A549 (cell line): Measurements from ENCODE around the gene TTC39B. TPM values are rescaled to one million over a fixed set of nuclear protein-coding genes. Genes with fewer than 3 reads are reported as not detected.

Experiments used
- ATAC-seq, 2 experiments: fragments of 200-7000 bp in 1 of 2; fragments of >200 bp in 1 of 2; cut with Nextera tagmentation in 1 of 2; cut with Tn5 transposase in 1 of 2; 3 replicates each; pipeline versions ENCODE4 v1.8.0 to v1.9.1; 2018 to 2020; ENCODE audit warnings: mild to moderate bottlenecking in 1 of 2, moderate library complexity in 1 of 2
- CTCF ChIA-PET: fragments of 300-600 bp; sonication (Branson Sonifier 250); formaldehyde crosslinking; extraction: SDS; loops from one replicate; lab custom pipeline; 2021; ENCODE audit warnings: antibody characterized with exemption, inconsistent platforms; lab: Yijun Ruan, JAX
- POLR2A ChIA-PET: fragments of 350-600 bp; formaldehyde crosslinking; extraction: SDS; loops from one replicate; lab custom pipeline; 2021; ENCODE audit warnings: antibody characterized with exemption, inconsistent platforms; lab: Yijun Ruan, JAX
- DNase-seq, 2 experiments: peaks; one replicate each; pipeline versions ENCODE4 v3.0.0 to v3.0.0-alpha.2; 2011 to 2016; ENCODE audit warnings: low read depth in 1 of 2, low spot score in 1 of 2
- FAIRE-seq: peaks from 2 replicates; lab custom pipeline; 2011; peaks lifted over from hg19 to GRCh38; lab: Jason Lieb, UNC
- H3K27ac ChIP-seq, 2 experiments: fragments of >200 bp; sonication (Bioruptor Twin); formaldehyde crosslinking; 3 replicates each; pipeline ENCODE4 v1.5.1; 2016 to 2017
- H3K4me1 ChIP-seq: fragments of >200 bp; sonication (Bioruptor Twin); formaldehyde crosslinking; 3 replicates; pipeline ENCODE4 v1.6.1; 2016
- H3K4me2 ChIP-seq: fragments of >200 bp; sonication (Bioruptor Twin); formaldehyde crosslinking; 3 replicates; pipeline ENCODE4 v1.6.1; 2016
- H3K4me3 ChIP-seq: fragments of >200 bp; sonication (Bioruptor Twin); formaldehyde crosslinking; 3 replicates; pipeline ENCODE4 v1.5.1; 2016
- H3K9me3 ChIP-seq: fragments of >200 bp; sonication (Bioruptor Twin); formaldehyde crosslinking; 3 replicates; pipeline ENCODE4 v1.6.1; 2016
- CEBPB ChIP-seq, 2 experiments: fragments of >200 bp in 1 of 2; sonication (Bioruptor Twin) in 1 of 2; formaldehyde crosslinking in 1 of 2; IDR thresholded peaks; 2 replicates each; pipeline ENCODE4 v1.6.1; 2012 to 2016
- CHD2 ChIP-seq: fragments of 150-350 bp; IDR thresholded peaks from 2 replicates; pipeline ENCODE4 v1.6.1; 2014; ENCODE audit warnings: low read length; ENCODE audit not compliant: partially characterized antibody
- CHD4 ChIP-seq: fragments of 200-600 bp; sonication (generic); IDR thresholded peaks from 2 replicates; pipeline ENCODE4 v1.6.1; 2016; ENCODE audit warnings: antibody characterized with exemption, mild to moderate bottlenecking, borderline replicate concordance
- EHF ChIP-seq: fragments of 250-450 bp; sonication (Bioruptor Pico); IDR thresholded peaks from 2 replicates; pipeline ENCODE4 v1.5.0; 2020; ENCODE audit warnings: mild to moderate bottlenecking
- EHMT2 ChIP-seq: fragments of 200-600 bp; sonication (generic); IDR thresholded peaks from 2 replicates; pipeline ENCODE4 v1.6.1; 2016; ENCODE audit warnings: antibody characterized with exemption, low read depth, mild to moderate bottlenecking, moderate library complexity
- FOXS1 ChIP-seq: fragments of 250-450 bp; sonication (Bioruptor Pico); IDR thresholded peaks from 2 replicates; pipeline ENCODE4 v1.5.0; 2020; ENCODE audit warnings: mild to moderate bottlenecking, moderate library complexity
- HOXA7 ChIP-seq: fragments of 250-450 bp; sonication (Bioruptor Pico); IDR thresholded peaks from 2 replicates; pipeline ENCODE4 v1.5.0; 2020; ENCODE audit warnings: mild to moderate bottlenecking, moderate library complexity
- HOXB13 ChIP-seq: fragments of 250-450 bp; sonication (Bioruptor Pico); IDR thresholded peaks from 2 replicates; pipeline ENCODE4 v1.5.0; 2020; ENCODE audit warnings: low read depth, mild to moderate bottlenecking, moderate library complexity
- KDM1A ChIP-seq: fragments of 200-600 bp; sonication (generic); IDR thresholded peaks from 2 replicates; pipeline ENCODE4 v1.6.1; 2016; ENCODE audit warnings: low read depth, mild to moderate bottlenecking
- MAFK ChIP-seq: fragments of 450-650 bp; IDR thresholded peaks from 2 replicates; pipeline ENCODE4 v1.6.1; 2014; ENCODE audit not compliant: partially characterized antibody
- NPAS2 ChIP-seq: fragments of 250-450 bp; sonication (Bioruptor Pico); IDR thresholded peaks from 2 replicates; pipeline ENCODE4 v1.8.0; 2022; ENCODE audit warnings: mild to moderate bottlenecking, moderate library complexity, borderline replicate concordance
- RAD21 ChIP-seq, 2 experiments: fragments of >200 bp in 1 of 2; sonication (Bioruptor Twin) in 1 of 2; formaldehyde crosslinking in 1 of 2; IDR thresholded peaks in 1 of 2; conservative IDR thresholded peaks in 1 of 2; 2 replicates in 1 of 2; 3 replicates in 1 of 2; pipeline ENCODE4 v1.6.1; 2012 to 2018; ENCODE audit warnings: inconsistent platforms in 1 of 2
- RCOR1 ChIP-seq: fragments of 150-350 bp; IDR thresholded peaks from 2 replicates; pipeline ENCODE4 v1.6.1; 2014; ENCODE audit warnings: antibody characterized with exemption, low read length, low read depth
- SMC3 ChIP-seq: fragments of >200 bp; sonication (Bioruptor Twin); formaldehyde crosslinking; IDR thresholded peaks from 3 replicates; pipeline ENCODE4 v1.6.1; 2018; ENCODE audit warnings: inconsistent platforms
- SREBF2 ChIP-seq: fragments of 450-650 bp; IDR thresholded peaks from 2 replicates; pipeline ENCODE4 v1.6.1; 2014; ENCODE audit warnings: mild to moderate bottlenecking, moderate library complexity
- TFCP2L1 ChIP-seq: fragments of 250-450 bp; sonication (Bioruptor Pico); IDR thresholded peaks from 2 replicates; pipeline ENCODE4 v1.5.0; 2021; ENCODE audit warnings: mild to moderate bottlenecking
- ZFP36 ChIP-seq: fragments of 450-650 bp; IDR thresholded peaks from 2 replicates; pipeline ENCODE4 v1.6.1; 2014; ENCODE audit warnings: borderline replicate concordance; ENCODE audit not compliant: partially characterized antibody
- ZNF302 ChIP-seq: fragments of 250-450 bp; sonication (Bioruptor Pico); IDR thresholded peaks from 2 replicates; pipeline ENCODE4 v1.9.0; 2021; ENCODE audit warnings: inconsistent platforms, mild to moderate bottlenecking, moderate library complexity
- ZSCAN20 ChIP-seq: fragments of 250-450 bp; sonication (Bioruptor Pico); IDR thresholded peaks from 2 replicates; pipeline ENCODE4 v1.8.0; 2022; ENCODE audit warnings: mild to moderate bottlenecking, moderate library complexity
- WGBS: methylation state at CpG from one replicate; pipeline ENCODE4 v1.1.6; 2017; ENCODE audit errors: missing lambda C conversion rate; 5-methylcytosine and 5-hydroxymethylcytosine counted together
- polyA plus RNA-seq, 4 experiments: library from polyadenylated mRNA; depleted of rRNA in 3 of 4; stranded (reverse); fragments of >200 nt; fragmentation: RNase III in 1 of 4; extraction: RNeasy Plus Mini Kit Qiagen cat#74134 plus additional on column Dnase treatment in 1 of 4; gene quantifications; 2 replicates in 3 of 4; 3 replicates in 1 of 4; pipeline ENCODE4 v1.2.3, GENCODE V29; 2011 to 2017
- TF ChIP-seq, protein P1 (sequence below): fragments of >200 bp; sonication (Bioruptor Twin); formaldehyde crosslinking; IDR thresholded peaks from 3 replicates; pipeline ENCODE4 v1.5.1; 2016
- TF ChIP-seq, protein P2 (sequence below): fragments of 250-450 bp; sonication (Bioruptor Pico); IDR thresholded peaks from 2 replicates; pipeline ENCODE4 v1.5.0; 2020; ENCODE audit warnings: low read depth, mild to moderate bottlenecking, moderate library complexity
- TF ChIP-seq, protein P3 (sequence below): fragments of >200 bp; sonication (Bioruptor Twin); formaldehyde crosslinking; IDR thresholded peaks from 2 replicates; pipeline ENCODE4 v1.6.1; 2016
- TF ChIP-seq, protein P4 (sequence below): fragments of 200-600 bp; sonication (generic); IDR thresholded peaks from 2 replicates; pipeline ENCODE4 v1.6.1; 2016; ENCODE audit warnings: antibody characterized with exemption, mild to moderate bottlenecking, moderate library complexity

Gene TTC39B
- polyA plus RNA-seq, 2 of the 4 experiments (the other 2 are of a cell fraction) = 0.94 to 4.4 TPM

DNA sequence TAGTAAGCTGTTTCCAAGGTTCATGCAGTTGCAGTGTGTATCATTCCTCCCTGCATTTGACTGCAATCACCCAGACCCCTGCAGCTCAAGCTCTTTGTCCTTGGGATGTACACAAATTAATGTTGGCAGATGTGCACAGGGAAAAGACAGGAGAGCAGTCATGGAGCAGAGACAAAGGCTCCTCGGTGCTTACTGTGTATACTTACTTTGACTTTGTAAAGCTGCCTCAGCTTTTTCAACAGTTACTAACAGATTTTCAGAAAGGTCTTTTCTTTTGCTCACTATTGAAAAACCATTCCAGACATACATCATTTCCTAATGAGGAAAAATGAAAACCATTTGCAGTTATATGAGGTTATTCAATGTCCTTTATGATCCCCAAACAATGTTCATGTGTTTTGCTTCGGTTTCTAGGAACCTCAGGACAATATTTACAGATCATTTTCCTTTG is 124.9 kb downstream of the TTC39B start:
- ChIA-PET CTCF (no interaction called here), POLR2A (no interaction called here)
- Histone ChIP-seq H3K4me1 (no peaks in the 10 kb centered on the region), H3K4me3 (no peak overlapping the region), H3K9me3 (no peaks in the 10 kb centered on the region), H3K4me2 (no peak overlapping the region), H3K27ac (no peak overlapping the region)
- FAIRE-seq = no peak
- 39% methylated on average over 2 of the region's 2 CpGs for WGBS
- ATAC-seq = no peak
- TF ChIP-seq NPAS2 = no peak
- no peak for TF ChIP-seq ZSCAN20 (CRISPR knock-in tag)
- TF ChIP-seq TFCP2L1 (CRISPR knock-in tag) = no peak
- no peak for TF ChIP-seq ZFP36
- TF ChIP-seq SREBF2 = no peak
- TF ChIP-seq, protein P1, sequence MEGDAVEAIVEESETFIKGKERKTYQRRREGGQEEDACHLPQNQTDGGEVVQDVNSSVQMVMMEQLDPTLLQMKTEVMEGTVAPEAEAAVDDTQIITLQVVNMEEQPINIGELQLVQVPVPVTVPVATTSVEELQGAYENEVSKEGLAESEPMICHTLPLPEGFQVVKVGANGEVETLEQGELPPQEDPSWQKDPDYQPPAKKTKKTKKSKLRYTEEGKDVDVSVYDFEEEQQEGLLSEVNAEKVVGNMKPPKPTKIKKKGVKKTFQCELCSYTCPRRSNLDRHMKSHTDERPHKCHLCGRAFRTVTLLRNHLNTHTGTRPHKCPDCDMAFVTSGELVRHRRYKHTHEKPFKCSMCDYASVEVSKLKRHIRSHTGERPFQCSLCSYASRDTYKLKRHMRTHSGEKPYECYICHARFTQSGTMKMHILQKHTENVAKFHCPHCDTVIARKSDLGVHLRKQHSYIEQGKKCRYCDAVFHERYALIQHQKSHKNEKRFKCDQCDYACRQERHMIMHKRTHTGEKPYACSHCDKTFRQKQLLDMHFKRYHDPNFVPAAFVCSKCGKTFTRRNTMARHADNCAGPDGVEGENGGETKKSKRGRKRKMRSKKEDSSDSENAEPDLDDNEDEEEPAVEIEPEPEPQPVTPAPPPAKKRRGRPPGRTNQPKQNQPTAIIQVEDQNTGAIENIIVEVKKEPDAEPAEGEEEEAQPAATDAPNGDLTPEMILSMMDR = no peak
- no peak for TF ChIP-seq RCOR1
- TF ChIP-seq, protein P2, sequence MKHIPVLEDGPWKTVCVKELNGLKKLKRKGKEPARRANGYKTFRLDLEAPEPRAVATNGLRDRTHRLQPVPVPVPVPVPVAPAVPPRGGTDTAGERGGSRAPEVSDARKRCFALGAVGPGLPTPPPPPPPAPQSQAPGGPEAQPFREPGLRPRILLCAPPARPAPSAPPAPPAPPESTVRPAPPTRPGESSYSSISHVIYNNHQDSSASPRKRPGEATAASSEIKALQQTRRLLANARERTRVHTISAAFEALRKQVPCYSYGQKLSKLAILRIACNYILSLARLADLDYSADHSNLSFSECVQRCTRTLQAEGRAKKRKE (CRISPR knock-in tag) = no peak
- TF ChIP-seq RAD21 (conservative IDR thresholded peaks at IDR 0.05 in 1 of 2, IDR thresholded peaks at IDR 0.05 in 1 of 2) = no peak
- TF ChIP-seq FOXS1 (CRISPR knock-in tag) = no peak
- TF ChIP-seq HOXA7 (CRISPR knock-in tag) = no peak
- no peak for TF ChIP-seq ZNF302
- TF ChIP-seq, protein P3, sequence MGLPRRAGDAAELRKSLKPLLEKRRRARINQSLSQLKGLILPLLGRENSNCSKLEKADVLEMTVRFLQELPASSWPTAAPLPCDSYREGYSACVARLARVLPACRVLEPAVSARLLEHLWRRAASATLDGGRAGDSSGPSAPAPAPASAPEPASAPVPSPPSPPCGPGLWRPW = no peak
- no peak for TF ChIP-seq CHD2
- no peak for DNase-seq

DNA sequence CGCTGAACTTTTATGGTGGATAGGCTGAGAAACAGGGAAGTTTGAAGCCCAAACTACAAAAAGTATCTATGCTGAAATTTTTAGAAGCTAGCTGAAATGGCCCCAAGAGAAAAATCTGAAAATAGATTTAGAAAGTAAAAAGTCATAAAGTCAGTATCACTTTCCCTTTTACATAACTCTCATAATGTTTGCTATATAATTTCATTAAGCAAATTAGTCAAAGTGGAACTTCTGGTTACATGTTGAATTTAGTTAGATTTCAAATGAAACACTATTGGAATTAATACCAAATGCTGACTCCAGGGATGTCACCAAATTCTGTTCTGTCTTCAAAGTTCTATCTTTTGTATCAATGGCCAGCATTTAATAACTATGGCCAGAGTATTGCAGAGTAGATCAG is 126.9 kb downstream of the TTC39B start:
- Histone ChIP-seq H3K4me1 (no peaks in the 10 kb centered on the region), H3K4me3 (no peak overlapping the region), H3K27ac (no peak overlapping the region), H3K4me2 (no peak overlapping the region), H3K9me3 (no peaks in the 10 kb centered on the region)
- CTCF ChIA-PET = no interaction called here
- POLR2A ChIA-PET = no interaction called here
- WGBS = 86% methylated on average over 1 of the region's 1 CpG
- TF ChIP-seq, protein P4, sequence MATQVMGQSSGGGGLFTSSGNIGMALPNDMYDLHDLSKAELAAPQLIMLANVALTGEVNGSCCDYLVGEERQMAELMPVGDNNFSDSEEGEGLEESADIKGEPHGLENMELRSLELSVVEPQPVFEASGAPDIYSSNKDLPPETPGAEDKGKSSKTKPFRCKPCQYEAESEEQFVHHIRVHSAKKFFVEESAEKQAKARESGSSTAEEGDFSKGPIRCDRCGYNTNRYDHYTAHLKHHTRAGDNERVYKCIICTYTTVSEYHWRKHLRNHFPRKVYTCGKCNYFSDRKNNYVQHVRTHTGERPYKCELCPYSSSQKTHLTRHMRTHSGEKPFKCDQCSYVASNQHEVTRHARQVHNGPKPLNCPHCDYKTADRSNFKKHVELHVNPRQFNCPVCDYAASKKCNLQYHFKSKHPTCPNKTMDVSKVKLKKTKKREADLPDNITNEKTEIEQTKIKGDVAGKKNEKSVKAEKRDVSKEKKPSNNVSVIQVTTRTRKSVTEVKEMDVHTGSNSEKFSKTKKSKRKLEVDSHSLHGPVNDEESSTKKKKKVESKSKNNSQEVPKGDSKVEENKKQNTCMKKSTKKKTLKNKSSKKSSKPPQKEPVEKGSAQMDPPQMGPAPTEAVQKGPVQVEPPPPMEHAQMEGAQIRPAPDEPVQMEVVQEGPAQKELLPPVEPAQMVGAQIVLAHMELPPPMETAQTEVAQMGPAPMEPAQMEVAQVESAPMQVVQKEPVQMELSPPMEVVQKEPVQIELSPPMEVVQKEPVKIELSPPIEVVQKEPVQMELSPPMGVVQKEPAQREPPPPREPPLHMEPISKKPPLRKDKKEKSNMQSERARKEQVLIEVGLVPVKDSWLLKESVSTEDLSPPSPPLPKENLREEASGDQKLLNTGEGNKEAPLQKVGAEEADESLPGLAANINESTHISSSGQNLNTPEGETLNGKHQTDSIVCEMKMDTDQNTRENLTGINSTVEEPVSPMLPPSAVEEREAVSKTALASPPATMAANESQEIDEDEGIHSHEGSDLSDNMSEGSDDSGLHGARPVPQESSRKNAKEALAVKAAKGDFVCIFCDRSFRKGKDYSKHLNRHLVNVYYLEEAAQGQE = no peak
- TF ChIP-seq KDM1A = no peak
- TF ChIP-seq EHF (CRISPR knock-in tag) = no peak
- no peak for TF ChIP-seq SMC3
- no peak for TF ChIP-seq EHMT2
- TF ChIP-seq HOXB13 (CRISPR knock-in tag) = no peak
- no peak for TF ChIP-seq CEBPB (IDR thresholded peaks at IDR 0.05)
- no peak for TF ChIP-seq MAFK
- TF ChIP-seq CHD4 = no peak
- TF ChIP-seq HOXA7 (CRISPR knock-in tag) = no peak
- TF ChIP-seq, all 56 proteins: peak for 0
- no peak for DNase-seq
- no peak for ATAC-seq
- FAIRE-seq = no peak
